GM19452 (cell line): ENCODE results near the gene TEKT3.

Source experiments
- ATAC-seq: cut with Tn5 transposase; IDR thresholded peaks from one replicate; pipeline ENCODE4 v1.9.1; 2021; ENCODE audit not compliant: unreplicated experiment

The TEKT3 gene

GRCh38 chr17:15350777-15351477, 9.5 kb upstream of the TEKT3 start:
- no peak for ATAC-seq

GRCh38 chr17:15349119-15349518, 7.7 kb upstream of the TEKT3 start:
- ATAC-seq, result no peak

GRCh38 chr17:15348021-15348420, 6.6 kb upstream of the TEKT3 start:
- no peak for ATAC-seq

- ATAC-seq, result no peak
Measured at GRCh38 chr17:15346066-15346595, 4.7 kb upstream of the TEKT3 start.

GRCh38 chr17:15343749-15344148, 2.4 kb upstream of the TEKT3 start:
- no peak for ATAC-seq

- no peak for ATAC-seq
Measured at GRCh38 chr17:15342460-15342859, 1.1 kb upstream of the TEKT3 start.

- ATAC-seq, result no peak
Measured at GRCh38 chr17:15341966-15342365, 569 bp upstream of the TEKT3 start.

- ATAC-seq, result no peak
Measured at GRCh38 chr17:15340966-15341365, 431 bp downstream of the TEKT3 start.

- ATAC-seq, result no peak
Measured at GRCh38 chr17:15335446-15335845, 6.0 kb downstream of the TEKT3 start.

GRCh38 chr17:15334266-15334665, 7.1 kb downstream of the TEKT3 start:
- no peak for ATAC-seq

- ATAC-seq, result no peak
Measured at GRCh38 chr17:15332338-15332737, 9.1 kb downstream of the TEKT3 start.

GRCh38 chr17:15323131-15323530, 18.3 kb downstream of the TEKT3 start:
- no peak for ATAC-seq

- ATAC-seq, result no peak
Measured at GRCh38 chr17:15321556-15322251, 19.7 kb downstream of the TEKT3 start.

- ATAC-seq, result no peak
Measured at GRCh38 chr17:15319452-15320010, 21.9 kb downstream of the TEKT3 start.

- no peak for ATAC-seq
Measured at GRCh38 chr17:15311996-15312395, 29.4 kb downstream of the TEKT3 start.

GRCh38 chr17:15309793-15310192, 31.6 kb downstream of the TEKT3 start:
- no peak for ATAC-seq

- ATAC-seq, result no peak
Measured at GRCh38 chr17:15309236-15309635, 32.2 kb downstream of the TEKT3 start.

GRCh38 chr17:15308758-15309157, 32.6 kb downstream of the TEKT3 start:
- ATAC-seq, result no peak

- ATAC-seq, result no peak
Measured at GRCh38 chr17:15307710-15308111, 33.7 kb downstream of the TEKT3 start.

GRCh38 chr17:15303851-15304250, 37.5 kb downstream of the TEKT3 start:
- no peak for ATAC-seq

GRCh38 chr17:15303268-15303667, 38.1 kb downstream of the TEKT3 start:
- no peak for ATAC-seq

GRCh38 chr17:15301845-15302244, 39.6 kb downstream of the TEKT3 start:
- no peak for ATAC-seq
